Stimulated activated CD4-positive, alpha-beta T cell treated with anti-CD3 and anti-CD28 coated beads, Interleukin-1b, Interleukin-23, amount 100 ng/mL, for 4 hours (primary cell): ENCODE results near the gene GIT2.
"Not testable (repeated sequence)": the region's sequence is repeated elsewhere in the genome, so short reads cannot be mapped to it uniquely, and the experiment has no call there.

ENCODE experiments used
- DNase-seq, 2 donors: peaks; one replicate each; pipeline ENCODE4 v3.0.0-alpha.2; 2020; ENCODE audit warnings: low read depth in 2 of 2

Gene GIT2

DNA sequence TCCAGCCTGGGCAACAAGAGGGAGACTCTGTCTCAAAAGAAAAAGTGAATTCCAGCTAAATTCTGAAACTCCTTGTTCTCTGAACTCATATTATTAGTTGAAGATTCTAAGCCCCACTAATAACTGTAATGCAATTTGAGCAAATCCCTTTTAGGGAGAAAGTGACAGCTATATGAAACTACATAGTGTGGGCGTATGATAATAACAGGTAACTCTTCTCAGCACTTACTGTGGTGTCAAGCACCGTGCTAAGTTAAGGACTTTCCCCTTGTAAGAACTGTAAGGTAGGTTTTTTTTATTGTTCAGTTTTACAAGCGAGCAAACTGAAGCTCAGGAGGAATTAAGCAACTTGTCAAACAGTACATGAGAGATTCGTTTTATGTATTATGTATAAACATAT is 8.4 kb upstream of the GIT2 start:
- no peak for DNase-seq

DNA sequence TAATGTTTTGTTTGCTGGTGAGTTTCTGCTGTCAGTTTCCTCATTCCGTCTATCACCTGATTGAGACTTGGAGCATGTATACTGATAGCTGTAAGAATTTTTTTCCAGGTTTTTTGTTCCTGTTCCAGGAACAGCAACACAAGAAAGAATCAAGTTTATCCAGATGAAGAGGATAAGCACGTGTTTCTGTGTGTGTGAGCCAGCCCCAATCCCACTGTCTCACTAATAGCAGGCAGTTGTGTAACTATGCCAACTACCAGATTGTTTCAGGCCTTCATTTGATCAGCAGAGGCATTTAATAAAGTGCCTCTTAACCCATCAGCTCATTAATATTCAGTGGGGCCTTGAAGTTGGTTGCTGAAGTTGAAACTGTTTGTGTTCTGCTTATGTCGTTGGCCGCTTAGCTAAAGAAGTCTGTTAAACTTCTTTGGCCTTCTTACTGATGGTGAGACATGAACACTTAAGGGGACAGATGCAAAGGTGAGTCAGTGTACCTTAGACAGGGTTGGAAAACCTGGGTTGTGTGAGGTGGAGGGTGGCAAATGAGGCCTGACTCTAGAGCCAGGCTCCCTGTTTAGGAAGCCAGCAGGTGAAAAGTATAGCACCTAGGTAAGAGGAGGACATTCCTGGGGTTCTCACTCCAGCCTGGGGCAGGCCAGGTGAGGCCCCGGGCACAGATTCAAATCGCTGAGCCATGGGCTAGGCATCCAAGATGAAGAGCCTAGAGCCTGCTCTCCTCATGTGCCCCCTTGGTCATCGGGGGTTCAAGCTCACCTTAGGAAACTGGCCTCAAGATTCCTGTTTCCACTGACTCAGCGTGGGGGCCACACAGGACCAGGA is 6.7 kb upstream of the GIT2 start:
- DNase-seq = no peak

GRCh38 chr12:110001596-110001995 is 5.4 kb upstream of the GIT2 start:
- no peak for DNase-seq

DNA sequence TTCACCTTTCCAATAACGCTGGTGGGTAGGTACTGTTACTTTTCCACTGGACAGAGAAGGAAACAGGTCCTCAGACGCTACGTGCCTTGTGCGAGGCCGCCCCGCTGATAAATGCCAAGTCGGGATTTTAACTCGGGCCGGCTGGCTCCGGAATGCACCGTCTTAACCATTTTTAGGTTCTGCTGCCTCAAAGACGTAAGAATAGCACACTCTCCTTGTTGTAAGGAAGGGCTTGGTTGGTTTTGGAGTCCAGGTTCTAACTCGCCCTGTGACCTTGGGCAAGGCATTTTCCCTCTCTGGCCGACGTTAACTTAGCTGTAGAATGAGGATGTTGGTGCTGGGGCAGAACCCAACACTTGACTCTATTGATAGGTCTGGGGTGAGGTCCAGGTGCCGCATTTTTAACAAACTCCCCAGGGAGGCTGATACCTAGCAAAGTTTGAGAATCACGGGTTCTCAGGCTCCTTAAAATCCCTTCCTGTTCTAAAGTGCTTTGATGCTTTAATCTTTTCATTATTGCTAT is 3.9 kb upstream of the GIT2 start:
- no peak for DNase-seq

- DNase-seq = no peak
Measured at GRCh38 chr12:109999649-109999971, 3.4 kb upstream of the GIT2 start.

GRCh38 chr12:109998904-109999648 is 2.9 kb upstream of the GIT2 start, which contains the start of gene ANKRD13A:
ANKRD13A (plus strand) TSS chr12:109999430; CDS start chr12:109999689, 259 bp downstream.
- peak; percentile 67 to 75 for DNase-seq

GRCh38 chr12:109998241-109998903 is 2.2 kb upstream of the GIT2 start:
- DNase-seq = no peak

DNA sequence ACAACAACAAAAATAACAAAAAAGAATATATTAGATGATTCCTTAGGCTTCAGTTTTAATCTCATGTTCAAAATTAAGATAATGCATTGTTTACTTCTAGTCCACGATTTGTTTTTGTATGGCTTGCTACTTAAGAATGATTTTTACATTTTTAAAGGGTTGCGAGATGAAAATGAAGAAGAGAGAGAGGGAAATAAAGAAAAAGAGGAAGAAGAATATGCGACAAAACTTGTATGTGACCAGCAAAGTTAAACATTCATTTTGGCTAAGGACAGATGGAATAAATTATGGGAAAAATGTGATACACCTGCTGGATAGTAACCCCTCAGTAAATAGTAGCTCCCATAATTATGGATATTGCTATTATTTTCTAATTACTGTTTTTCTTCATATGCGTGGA is 1.2 kb upstream of the GIT2 start:
- DNase-seq = no peak

GRCh38 chr12:109996483-109996853 is 300 bp upstream of the GIT2 start:
- no peak for DNase-seq

DNA sequence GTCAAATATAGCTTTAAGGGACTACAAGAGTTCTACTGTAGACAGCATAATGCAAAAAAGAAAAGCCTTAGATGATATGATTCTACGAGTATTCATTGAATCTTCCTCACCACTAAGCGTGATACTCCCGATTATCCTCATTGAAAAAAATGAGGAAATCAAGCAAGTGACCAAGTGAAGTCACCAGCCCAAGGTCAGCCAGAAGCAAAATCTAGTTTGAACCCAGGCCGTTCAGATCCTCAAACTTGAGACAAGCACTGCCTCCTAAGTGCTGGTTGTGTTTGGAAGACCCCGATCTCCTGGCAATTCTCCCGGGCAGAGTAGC is 845 bp downstream of the GIT2 start:
- no peak for DNase-seq

GRCh38 chr12:109994401-109995175 is 1.6 kb downstream of the GIT2 start:
- no peak for DNase-seq

GRCh38 chr12:109993091-109993490 is 3.1 kb downstream of the GIT2 start:
- DNase-seq = no peak

- DNase-seq = no peak
Measured at GRCh38 chr12:109991586-109991985, 4.6 kb downstream of the GIT2 start.

DNA sequence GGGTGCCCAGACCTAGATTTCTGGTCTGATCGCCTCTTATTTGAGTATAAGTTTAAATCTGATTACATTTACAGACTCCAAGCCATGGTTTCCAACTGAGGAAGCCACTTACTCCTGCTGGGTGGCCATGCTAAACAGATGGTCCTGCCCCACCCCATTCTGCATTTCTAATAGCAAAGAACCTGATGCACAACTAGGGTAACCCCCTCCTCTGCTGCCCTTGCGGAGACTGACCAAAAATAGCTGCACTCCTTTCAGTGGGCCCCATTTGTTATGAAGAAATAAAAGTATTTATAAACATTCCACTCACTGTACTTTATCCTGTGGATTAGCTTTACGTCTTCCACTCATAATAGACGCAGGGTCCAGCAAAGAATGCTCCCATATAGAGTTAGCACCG is 6.8 kb downstream of the GIT2 start:
- DNase-seq = no peak

DNA sequence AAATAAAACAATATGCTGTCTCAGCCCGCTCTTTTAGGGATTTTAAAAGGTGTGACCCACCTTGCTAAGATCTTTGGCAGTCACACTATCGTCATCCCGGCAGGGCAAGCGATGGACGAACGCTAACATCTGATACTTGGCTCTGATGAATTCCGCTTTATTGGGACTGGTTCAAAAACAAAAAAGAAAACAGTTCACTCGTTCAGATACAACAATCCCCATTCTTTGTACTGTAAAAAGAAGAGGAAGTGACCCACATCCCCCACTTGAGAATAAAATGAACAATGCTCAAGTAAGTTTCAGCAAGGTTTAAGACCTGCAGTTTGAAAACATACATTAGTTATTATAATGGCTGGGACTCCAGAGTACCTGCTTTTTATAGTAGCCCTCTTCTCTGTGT is 7.3 kb downstream of the GIT2 start:
- no peak for DNase-seq

DNA sequence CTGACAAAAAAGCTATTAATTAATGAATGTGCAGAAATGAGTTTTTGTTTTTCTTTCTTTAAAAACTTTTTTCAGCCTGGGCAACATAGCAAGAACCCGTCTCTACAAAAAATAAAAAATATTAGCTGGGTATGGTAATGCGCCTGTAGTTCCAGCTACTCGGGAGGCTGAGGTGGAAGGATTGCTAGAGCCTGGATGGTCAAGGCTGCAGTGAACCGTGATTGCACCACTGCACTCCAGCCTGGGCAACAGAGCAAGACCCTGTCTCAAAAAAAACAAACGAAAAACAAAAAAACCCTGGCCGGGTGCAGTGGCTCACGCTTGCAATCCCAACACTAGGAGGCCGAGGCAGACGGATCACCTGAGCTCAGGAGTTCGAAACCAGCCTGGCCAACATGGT is 7.9 kb downstream of the GIT2 start:
- no peak for DNase-seq

- no peak for DNase-seq
Measured at GRCh38 chr12:109987615-109988014, 8.6 kb downstream of the GIT2 start.

DNA sequence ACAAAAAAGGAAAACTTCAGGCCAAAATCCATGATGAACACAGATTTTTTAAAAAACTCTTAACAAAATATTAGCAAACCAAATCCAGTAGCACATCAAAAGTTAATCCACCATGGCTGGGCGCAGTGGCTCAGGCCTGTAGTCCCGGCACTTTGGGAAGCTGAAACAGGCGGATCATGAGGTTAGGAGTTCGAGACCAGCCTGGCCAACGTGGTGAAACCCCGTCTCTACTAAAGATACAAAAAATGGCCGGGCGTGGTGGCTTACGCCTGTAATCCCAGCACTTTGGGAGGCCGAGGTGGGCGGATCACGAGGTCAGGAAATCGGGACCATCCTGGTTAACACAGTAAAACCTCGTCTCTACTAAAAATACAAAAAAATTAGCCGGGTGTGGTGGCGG is 9.9 kb downstream of the GIT2 start:
- DNase-seq = not testable (repeated sequence)

- no peak for DNase-seq
Measured at GRCh38 chr12:109983432-109984142, 12.6 kb downstream of the GIT2 start.

DNA sequence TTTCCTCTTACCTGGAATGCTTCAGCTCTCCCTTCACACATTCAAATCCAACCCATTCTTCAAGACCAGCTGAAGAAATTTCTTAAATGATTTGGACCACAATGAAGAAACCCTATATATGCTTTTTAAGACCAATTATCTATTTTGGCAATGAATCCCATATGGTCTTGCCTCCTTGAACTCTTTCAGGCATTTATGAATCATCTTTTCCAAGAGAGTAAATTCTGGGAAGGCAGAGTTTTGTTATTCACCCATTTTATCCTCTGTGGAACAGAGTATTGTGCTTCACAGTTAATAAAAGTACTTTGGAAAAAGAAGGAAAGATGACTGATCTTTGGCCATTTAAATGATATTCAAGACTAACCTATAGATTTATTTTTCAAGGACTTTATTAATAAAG is 14.0 kb downstream of the GIT2 start:
- no peak for DNase-seq

DNA sequence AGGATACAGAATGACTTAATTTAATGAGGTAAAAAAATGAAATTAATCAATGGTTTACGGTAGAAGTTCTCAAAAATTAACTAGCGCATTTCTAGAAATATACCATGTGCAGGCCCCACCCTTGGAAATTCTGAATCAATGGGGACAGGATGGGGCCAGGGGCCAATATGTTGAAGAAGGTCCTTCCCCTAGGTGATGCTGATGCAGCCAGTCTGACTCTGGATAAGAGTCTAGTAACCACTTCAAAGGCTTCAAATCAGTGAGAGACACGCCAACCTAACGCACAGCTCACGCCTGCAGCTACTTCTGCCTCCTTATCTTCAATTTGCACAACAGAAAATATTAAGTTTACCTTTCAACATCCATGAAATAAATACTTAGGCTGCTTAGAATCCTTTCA is 14.9 kb downstream of the GIT2 start:
- peak; percentile 31 to 34 for DNase-seq
